Epidermal melanocyte (primary cell): ENCODE measurements around the gene ACBD3.

ENCODE experiments used
- DNase-seq: peaks from one replicate; pipeline ENCODE4 v3.0.0; 2011; ENCODE audit warnings: low spot score; ENCODE audit not compliant: insufficient read length

ACBD3 gene

GRCh38 chr1:226202246-226202645, 15.7 kb upstream of the ACBD3 start:
- DNase-seq: no peak

DNA sequence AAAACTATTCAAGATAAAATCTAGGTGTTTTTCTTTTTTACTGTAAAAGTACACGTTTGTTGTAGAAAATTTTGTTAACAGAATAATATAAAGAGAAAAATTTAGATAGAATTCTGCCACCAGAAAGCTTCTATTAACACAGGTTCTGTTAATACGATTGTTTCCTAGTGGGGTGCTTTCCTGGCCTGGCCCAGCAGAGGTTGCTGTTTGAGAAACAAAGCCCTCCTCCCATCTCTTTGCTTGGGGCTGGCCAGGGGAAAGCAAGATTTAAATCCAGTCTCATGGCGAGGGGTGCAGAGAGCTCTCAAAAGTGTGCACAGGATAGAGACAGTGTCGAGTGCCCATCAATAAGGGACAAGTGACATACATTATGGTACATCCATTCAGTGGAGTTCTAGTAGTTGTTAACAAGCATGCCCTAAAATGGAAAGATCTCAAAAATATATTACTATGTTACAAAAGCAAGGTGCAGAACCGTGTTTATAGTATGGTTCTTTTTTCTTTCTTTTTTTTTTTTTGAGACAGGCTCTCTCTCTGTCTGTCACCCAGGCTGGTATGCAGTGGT, 14.6 kb upstream of the ACBD3 start:
- DNase-seq: no peak

- no peak for DNase-seq
Observed at GRCh38 chr1:226199971-226200370, 13.4 kb upstream of the ACBD3 start.

DNA sequence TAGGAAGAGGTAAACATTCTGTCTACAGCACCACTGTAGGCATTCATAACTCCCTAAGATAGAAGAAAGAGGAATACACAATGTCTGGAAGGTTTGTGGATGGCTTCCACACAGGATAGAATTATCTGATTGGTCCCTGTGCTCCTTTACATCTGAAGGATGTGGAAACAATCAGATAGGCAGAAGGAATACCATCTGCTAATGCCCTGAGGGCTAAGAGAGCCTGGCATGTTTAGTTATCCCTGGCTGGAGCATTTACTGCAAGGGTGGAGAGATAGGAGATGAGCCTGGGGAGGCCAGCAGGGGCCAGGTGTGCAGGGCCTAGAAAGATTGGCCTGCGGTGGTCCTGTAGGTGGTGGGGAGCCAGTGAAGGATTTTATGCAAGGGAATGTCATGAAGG, 8.6 kb upstream of the ACBD3 start:
- no peak for DNase-seq

GRCh38 chr1:226187380-226187779, 839 bp upstream of the ACBD3 start:
- DNase-seq: no peak

GRCh38 chr1:226187019-226187322, 430 bp upstream of the ACBD3 start:
- no peak for DNase-seq

DNA sequence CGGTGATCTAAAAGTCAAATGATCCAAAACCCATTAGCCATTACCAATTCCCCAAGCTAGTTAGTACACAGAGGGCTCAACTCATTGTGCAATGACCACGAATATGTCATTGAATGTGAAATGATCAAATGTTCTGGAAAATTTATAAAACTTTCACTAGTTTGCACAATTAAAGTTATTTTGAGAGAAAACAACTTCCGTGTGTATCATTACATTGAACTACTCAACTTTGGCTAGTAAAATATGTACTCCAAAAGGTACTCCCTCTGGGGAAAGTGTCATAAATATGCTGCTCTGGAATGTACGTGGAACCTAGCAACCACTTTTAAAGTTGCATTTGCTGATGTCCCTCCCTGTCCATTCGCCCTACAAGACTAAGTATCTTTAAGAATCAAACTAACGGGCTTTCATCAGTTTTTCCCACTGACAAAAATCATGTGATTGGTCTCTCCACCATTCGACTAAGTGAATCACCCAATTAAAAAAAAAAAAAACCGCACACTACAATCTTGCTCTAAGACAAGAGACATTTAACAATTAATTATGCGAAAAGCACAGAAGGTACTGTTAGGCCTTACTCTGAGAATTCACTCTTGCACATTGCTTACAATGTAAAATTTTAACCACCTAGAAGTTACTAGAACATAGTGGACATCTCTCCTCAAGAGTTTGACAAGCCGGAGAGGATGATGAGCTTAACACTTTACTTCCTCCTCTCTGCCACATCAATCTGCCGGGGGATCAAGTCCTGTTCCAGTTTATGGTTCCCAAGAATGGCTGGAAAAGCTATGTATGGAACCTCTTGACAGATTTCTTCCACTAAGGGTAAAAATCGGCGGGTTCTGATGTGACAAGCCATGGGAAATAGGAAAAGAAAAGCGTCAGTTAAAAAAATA, 1.2 kb downstream of the ACBD3 start:
- DNase-seq: no peak

DNA sequence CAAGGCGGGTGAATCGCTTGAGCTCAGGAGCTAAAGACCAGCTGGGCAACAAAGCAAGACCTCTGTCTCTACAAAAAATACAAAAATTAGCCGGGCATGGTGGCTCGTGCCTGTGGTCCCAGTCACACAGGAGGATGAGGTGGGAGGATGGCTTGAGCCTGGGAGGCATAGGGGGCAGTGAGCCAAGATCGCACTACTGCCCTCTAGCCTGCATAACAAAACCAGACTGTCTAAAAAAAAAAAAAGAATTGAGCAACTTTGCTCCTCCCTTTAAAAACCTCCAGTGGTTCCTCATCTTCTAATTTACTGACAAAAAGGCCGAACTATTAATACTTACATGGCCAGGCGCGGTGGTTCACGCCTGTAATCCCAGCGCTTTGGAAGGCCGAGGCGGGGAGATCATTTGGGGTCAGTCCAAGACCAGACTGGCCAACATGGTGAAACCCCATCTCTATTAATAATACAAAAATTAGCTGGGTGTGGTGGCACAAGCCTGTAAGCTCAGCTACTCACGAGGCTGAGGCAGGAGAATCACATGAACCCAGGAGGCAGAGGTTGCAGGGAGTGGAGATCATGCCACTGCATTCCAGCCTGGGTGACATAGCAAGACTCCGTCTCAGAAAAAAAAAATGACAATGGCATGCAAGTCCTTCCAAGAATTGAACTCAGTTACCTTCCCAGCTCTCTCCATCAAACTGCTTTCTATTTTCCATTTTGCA, 4.4 kb downstream of the ACBD3 start:
- DNase-seq: no peak

DNA sequence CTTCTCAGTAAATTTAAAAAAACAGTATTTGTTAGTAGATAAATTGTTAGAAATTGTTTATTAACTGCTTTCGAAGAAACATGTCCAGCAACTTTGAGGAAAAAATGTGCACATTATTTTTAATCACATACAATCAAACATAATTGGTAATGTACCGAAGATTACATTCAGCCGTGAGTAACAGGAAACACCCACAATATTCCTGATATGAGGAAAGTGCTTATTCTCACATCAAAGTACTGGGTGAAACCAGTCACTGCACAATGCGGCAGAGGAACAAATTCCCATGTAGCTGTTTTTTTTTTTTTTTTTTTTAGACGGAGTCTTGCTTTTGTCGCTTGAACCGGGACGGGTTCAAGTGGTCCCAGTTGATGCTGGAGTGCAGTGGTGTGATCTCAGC, 9.7 kb downstream of the ACBD3 start:
- DNase-seq: no peak

DNA sequence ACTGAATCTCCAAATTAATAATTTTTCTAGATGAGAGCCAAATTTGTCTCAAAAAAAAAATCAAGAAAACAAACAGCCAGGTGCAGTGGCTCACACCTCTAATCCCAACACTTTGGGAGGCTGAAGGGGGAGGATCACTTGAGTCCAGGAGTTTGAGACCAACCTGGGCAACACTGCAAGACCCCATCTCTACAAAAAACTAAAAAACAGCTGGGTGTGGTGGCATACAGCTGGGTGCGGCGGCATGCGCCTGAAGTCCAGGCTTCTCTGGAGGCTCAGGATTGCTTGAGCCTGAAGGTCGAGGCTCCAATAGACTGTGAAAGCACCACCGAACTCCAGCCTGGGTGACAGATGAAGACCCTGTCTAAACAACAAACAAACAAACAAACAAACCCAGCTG, 14.0 kb downstream of the ACBD3 start:
- no peak for DNase-seq

DNA sequence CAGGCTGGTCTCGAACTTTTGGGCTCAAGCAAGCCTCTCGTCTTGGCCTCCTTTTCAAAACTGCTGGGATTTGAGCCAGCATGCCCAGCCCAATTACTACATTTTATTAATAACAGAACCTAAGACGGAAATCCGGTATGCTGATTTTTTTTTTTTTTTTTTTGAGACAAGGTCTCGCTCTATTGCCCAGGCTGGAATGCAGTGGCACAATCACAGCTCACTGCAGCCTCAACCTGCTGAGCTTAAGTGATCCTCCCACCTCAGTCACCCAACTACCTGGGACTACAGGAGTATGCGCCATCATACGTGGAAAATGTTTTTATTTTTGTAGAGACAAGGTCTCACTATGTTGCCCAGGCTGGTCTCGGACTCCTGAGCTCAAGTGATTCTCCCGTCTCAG, 20.2 kb downstream of the ACBD3 start:
- no peak for DNase-seq

GRCh38 chr1:226164154-226164553, 22.4 kb downstream of the ACBD3 start:
- no peak for DNase-seq

GRCh38 chr1:226162898-226163297, 23.6 kb downstream of the ACBD3 start:
- no peak for DNase-seq

DNA sequence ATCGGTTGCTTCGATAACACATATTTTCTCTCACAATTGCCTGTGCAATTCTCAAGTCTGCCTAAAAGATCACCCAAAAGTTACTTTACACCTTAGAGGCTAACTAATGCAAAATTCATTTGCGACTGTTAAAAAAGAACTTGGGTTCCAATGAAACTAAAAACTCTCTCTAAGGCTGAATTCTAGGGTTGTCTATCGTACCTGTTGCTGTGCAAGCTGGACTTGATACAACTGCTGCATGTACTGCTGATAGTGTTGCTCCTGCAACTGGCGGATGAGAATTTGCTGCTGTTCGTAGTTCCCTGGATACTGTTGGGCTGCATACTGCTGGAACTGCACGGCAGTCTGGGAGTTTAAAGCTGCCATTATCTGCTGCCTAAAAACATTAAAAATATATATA, 27.6 kb downstream of the ACBD3 start:
- no peak for DNase-seq

- DNase-seq: no peak
Observed at GRCh38 chr1:226158457-226158856, 28.1 kb downstream of the ACBD3 start.

GRCh38 chr1:226157761-226158316, 28.7 kb downstream of the ACBD3 start:
- DNase-seq: no peak

GRCh38 chr1:226154593-226154992, 31.9 kb downstream of the ACBD3 start:
- DNase-seq: no peak

GRCh38 chr1:226149806-226150205, 36.7 kb downstream of the ACBD3 start:
- DNase-seq: no peak

DNA sequence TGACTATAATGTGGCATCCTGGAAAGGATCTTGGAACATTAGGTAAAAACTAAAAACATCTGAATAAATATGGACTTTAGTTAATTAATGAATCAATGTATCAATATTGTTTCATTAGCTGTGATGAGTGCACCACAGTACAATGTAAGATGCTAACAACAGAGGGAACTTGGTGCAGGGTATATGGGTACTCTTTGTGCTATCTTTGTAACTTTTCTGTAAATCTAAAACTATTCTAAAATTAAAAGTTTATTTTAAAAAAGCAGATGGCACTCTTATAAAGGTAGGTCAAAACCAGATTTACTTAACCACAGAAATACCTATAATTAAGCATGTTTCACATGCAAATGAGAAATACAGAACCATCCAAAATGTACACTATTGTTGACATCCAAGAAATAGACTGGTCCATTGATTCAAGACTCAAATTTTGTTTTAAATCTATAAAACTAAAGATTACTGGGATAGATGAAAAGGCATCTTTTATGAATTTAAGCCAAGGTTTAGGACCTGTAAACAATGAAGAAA, 38.4 kb downstream of the ACBD3 start:
- no peak for DNase-seq

GRCh38 chr1:226144045-226144444, 42.5 kb downstream of the ACBD3 start:
- no peak for DNase-seq

DNA sequence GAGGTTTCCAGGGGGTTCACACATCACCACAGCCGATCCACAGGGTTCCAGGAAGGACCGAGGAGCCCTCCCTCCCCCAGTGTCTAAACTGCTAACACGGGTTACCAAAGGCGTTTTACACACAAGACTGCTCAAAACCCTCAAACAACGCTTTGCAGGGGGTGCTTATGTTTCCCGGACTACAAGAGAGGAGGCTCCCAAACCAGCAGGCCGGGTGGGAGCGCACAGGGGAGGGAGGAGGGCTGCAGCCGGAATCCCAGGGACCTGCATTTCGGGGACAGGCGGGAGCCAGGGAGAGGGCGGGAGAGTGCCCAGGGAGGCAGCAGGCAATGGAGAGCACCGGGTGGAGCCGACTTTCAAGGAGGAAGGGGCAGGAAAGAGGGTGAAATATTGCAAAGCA, 50.8 kb downstream of the ACBD3 start:
- no peak for DNase-seq

DNA sequence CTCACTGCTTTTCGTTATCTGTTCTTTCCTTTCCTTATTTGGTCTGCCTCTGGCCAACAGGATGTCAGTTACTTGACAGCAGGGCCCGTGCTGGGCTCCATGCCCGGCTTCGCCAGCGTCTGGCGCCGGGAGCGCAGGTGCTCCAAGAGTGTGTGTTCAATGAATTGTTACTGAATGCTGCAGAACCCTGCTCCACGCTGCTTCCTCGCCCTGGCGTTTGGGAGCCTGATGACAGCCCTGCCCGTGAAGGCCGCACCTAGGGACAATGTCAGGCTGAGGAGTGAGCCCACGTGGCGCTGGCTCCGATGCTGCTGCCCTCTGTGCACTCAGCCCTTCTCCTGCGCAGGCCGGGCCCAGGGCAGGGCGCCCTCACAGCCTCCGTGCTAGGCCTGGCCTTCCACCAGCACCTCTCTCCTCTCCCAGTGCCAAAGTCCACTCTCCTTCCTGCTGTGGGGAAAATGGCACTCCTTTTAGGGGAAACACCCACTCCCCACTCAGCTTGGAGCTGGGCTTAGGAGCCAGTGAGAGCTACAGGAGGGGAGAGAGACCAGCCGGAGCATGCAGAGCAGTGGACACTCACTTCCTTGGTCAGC, 51.4 kb downstream of the ACBD3 start:
- DNase-seq: no peak
